Measurements from ENCODE around the gene RTBDN. TPM values are rescaled to one million over a fixed set of nuclear protein-coding genes. Genes with fewer than 3 reads are reported as not detected.

RTBDN gene
- total and polyA plus RNA-seq, 9 donors, result 0.06 to 0.24 TPM; not detected in 7

- H3K9me3 ChIP-seq (replicated peaks; ENCODE audit: control insufficient read depth, low read depth, low read length), result no peaks in the 10 kb centered on the region
Observed at GRCh38 chr19:12778905-12779161, 55.5 kb downstream of the RTBDN start.

GRCh38 chr19:12778017-12778904, 56.1 kb downstream of the RTBDN start:
- Histone ChIP-seq H3K4me3 (ENCODE audit: low read length) (peak overlapping the region; percentile 70), H3K4me1 (ENCODE audit: control insufficient read depth, insufficient read depth, low read length) (peaks cover 56% of the 10 kb centered on the region), H3K9me3 (replicated peaks; ENCODE audit: control insufficient read depth, low read depth, low read length) (no peaks in the 10 kb centered on the region), H3K27me3 (ENCODE audit: control insufficient read depth, insufficient read depth, low read length) (no peaks in the 10 kb centered on the region), H3K27ac (ENCODE audit: low read length) (peak overlapping the region; percentile 99), H3K36me3 (ENCODE audit: control insufficient read depth, insufficient read depth, low read length) (peaks cover 3% of the 10 kb centered on the region)
- DNase-seq, result peak; percentile 92
- WGBS (ENCODE audit: insufficient coverage), result 0% methylated on average over 19 of the region's 44 CpGs

More at GRCh38 chr19:12778905-12779161, 55.5 kb downstream of the RTBDN start:
- no peaks in the 10 kb centered on the region for H3K27me3 ChIP-seq (ENCODE audit: control insufficient read depth, insufficient read depth, low read length)
- H3K27ac ChIP-seq (ENCODE audit: low read length), result peak overlapping the region; percentile 99
- H3K4me3 ChIP-seq (ENCODE audit: low read length), result peak overlapping the region; percentile 70
- no peak for DNase-seq
- no peaks in the 10 kb centered on the region for H3K36me3 ChIP-seq (ENCODE audit: control insufficient read depth, insufficient read depth, low read length)
- H3K4me1 ChIP-seq (ENCODE audit: control insufficient read depth, insufficient read depth, low read length), result peaks cover 59% of the 10 kb centered on the region
- WGBS (ENCODE audit: insufficient coverage), result 3% methylated on average over 5 of the region's 6 CpGs

GRCh38 chr19:12777217-12778016, 57.0 kb downstream of the RTBDN start:
- 7% methylated on average over 29 of the region's 43 CpGs for WGBS (ENCODE audit: insufficient coverage)
- Histone ChIP-seq H3K9me3 (replicated peaks; ENCODE audit: control insufficient read depth, low read depth, low read length) (no peaks in the 10 kb centered on the region), H3K36me3 (ENCODE audit: control insufficient read depth, insufficient read depth, low read length) (peaks cover 3% of the 10 kb centered on the region), H3K4me3 (ENCODE audit: low read length) (peak overlapping the region; percentile 70), H3K27ac (ENCODE audit: low read length) (peak overlapping the region; percentile 99), H3K4me1 (ENCODE audit: control insufficient read depth, insufficient read depth, low read length) (peaks cover 54% of the 10 kb centered on the region), H3K27me3 (ENCODE audit: control insufficient read depth, insufficient read depth, low read length) (no peaks in the 10 kb centered on the region)
- peak; percentile 90 for DNase-seq

Other genes starting within 250 kb of the RTBDN start
- 4.8 TPM for gene ZNF490, start 223.8 kb downstream of the RTBDN start, total RNA-seq
- gene ZNF490, start 223.8 kb downstream of the RTBDN start, polyA plus RNA-seq (ENCODE audit: insufficient read depth in 1 of 8, insufficient read length in 8 of 8, low replicate concordance in 1 of 8), result 1 to 10 TPM; 1.6 to 3.9 (median 2.5) TPM
- gene ZNF791, start 223.7 kb downstream of the RTBDN start, total RNA-seq, result 12.3 TPM
- 10 to 100 TPM in 7 of 8 donors, 1 to 10 TPM in 1; 7.5 to 13.6 (median 11.7) TPM for gene ZNF791, start 223.7 kb downstream of the RTBDN start, polyA plus RNA-seq (ENCODE audit: insufficient read depth in 1 of 8, insufficient read length in 8 of 8, low replicate concordance in 1 of 8)
- 23.5 TPM for gene MAN2B1, start 167.8 kb downstream of the RTBDN start, total RNA-seq
- 10 to 100 TPM; 26.7 to 39.9 (median 31.9) TPM for gene MAN2B1, start 167.8 kb downstream of the RTBDN start, polyA plus RNA-seq (ENCODE audit: insufficient read depth in 1 of 8, insufficient read length in 8 of 8, low replicate concordance in 1 of 8)
- 6.8 TPM for gene WDR83, start 167.8 kb downstream of the RTBDN start, total RNA-seq
- 10 to 100 TPM in 6 of 8 donors, 1 to 10 TPM in 2; 8.8 to 16.0 (median 13.1) TPM for gene WDR83, start 167.8 kb downstream of the RTBDN start, polyA plus RNA-seq (ENCODE audit: insufficient read depth in 1 of 8, insufficient read length in 8 of 8, low replicate concordance in 1 of 8)
- gene DHPS, start 152.7 kb downstream of the RTBDN start, total RNA-seq, result 68.0 TPM
- gene DHPS, start 152.7 kb downstream of the RTBDN start, polyA plus RNA-seq (ENCODE audit: insufficient read depth in 1 of 8, insufficient read length in 8 of 8, low replicate concordance in 1 of 8), result 10 to 100 TPM; 55.2 to 73.4 (median 63.3) TPM
- gene GNG14, start 146.6 kb downstream of the RTBDN start, total RNA-seq, result not detected
- gene GNG14, start 146.6 kb downstream of the RTBDN start, polyA plus RNA-seq (ENCODE audit: insufficient read depth in 1 of 8, insufficient read length in 8 of 8, low replicate concordance in 1 of 8), result under 1 TPM in 1 of 8 donors, not detected in 7; 0.33 TPM
- 3.9 TPM for gene FBXW9, start 137.9 kb downstream of the RTBDN start, total RNA-seq
- 1 to 10 TPM; 4.1 to 5.7 (median 4.7) TPM for gene FBXW9, start 137.9 kb downstream of the RTBDN start, polyA plus RNA-seq (ENCODE audit: insufficient read depth in 1 of 8, insufficient read length in 8 of 8, low replicate concordance in 1 of 8)
- gene TNPO2, start 110.6 kb downstream of the RTBDN start, total RNA-seq, result 19.6 TPM
- 10 to 100 TPM; 45.9 to 68.6 (median 56.5) TPM for gene TNPO2, start 110.6 kb downstream of the RTBDN start, polyA plus RNA-seq (ENCODE audit: insufficient read depth in 1 of 8, insufficient read length in 8 of 8, low replicate concordance in 1 of 8)
- gene TRIR, start 99.9 kb downstream of the RTBDN start, total RNA-seq, result 208 TPM
- gene TRIR, start 99.9 kb downstream of the RTBDN start, polyA plus RNA-seq (ENCODE audit: insufficient read depth in 1 of 8, insufficient read length in 8 of 8, low replicate concordance in 1 of 8), result 100 to 1,000 TPM; 188 to 237 (median 203) TPM
- gene GET3, start 97.1 kb downstream of the RTBDN start, total RNA-seq, result 37.6 TPM
- gene GET3, start 97.1 kb downstream of the RTBDN start, polyA plus RNA-seq (ENCODE audit: insufficient read depth in 1 of 8, insufficient read length in 8 of 8, low replicate concordance in 1 of 8), result 10 to 100 TPM; 42.8 to 58.7 (median 51.6) TPM
- not detected for gene BEST2, start 82.8 kb downstream of the RTBDN start, total RNA-seq
- under 1 TPM in 2 of 8 donors, not detected in 6; 0.13 to 0.16 TPM for gene BEST2, start 82.8 kb downstream of the RTBDN start, polyA plus RNA-seq (ENCODE audit: insufficient read depth in 1 of 8, insufficient read length in 8 of 8, low replicate concordance in 1 of 8)
- gene HOOK2, start 59.0 kb downstream of the RTBDN start, total RNA-seq, result 19.1 TPM
- gene HOOK2, start 59.0 kb downstream of the RTBDN start, polyA plus RNA-seq (ENCODE audit: insufficient read depth in 1 of 8, insufficient read length in 8 of 8, low replicate concordance in 1 of 8), result 10 to 100 TPM; 13.1 to 40.8 (median 24.0) TPM
- 39.1 TPM for gene JUNB, start 43.1 kb downstream of the RTBDN start, total RNA-seq
- 100 to 1,000 TPM in 1 of 8 donors, 10 to 100 TPM in 7; 17.8 to 157 (median 66.9) TPM for gene JUNB, start 43.1 kb downstream of the RTBDN start, polyA plus RNA-seq (ENCODE audit: insufficient read depth in 1 of 8, insufficient read length in 8 of 8, low replicate concordance in 1 of 8)
- gene PRDX2, start 32.8 kb downstream of the RTBDN start, total RNA-seq, result 191 TPM
- 100 to 1,000 TPM; 143 to 189 (median 171) TPM for gene PRDX2, start 32.8 kb downstream of the RTBDN start, polyA plus RNA-seq (ENCODE audit: insufficient read depth in 1 of 8, insufficient read length in 8 of 8, low replicate concordance in 1 of 8)
- 5.1 TPM for gene THSD8, start 32.5 kb downstream of the RTBDN start, total RNA-seq
- gene THSD8, start 32.5 kb downstream of the RTBDN start, polyA plus RNA-seq (ENCODE audit: insufficient read depth in 1 of 8, insufficient read length in 8 of 8, low replicate concordance in 1 of 8), result 1 to 10 TPM in 7 of 8 donors, under 1 TPM in 1; 0.84 to 4.8 (median 2.9) TPM
- 12.6 TPM for gene RNASEH2A, start 28.0 kb downstream of the RTBDN start, total RNA-seq
- 10 to 100 TPM; 19.4 to 31.5 (median 23.3) TPM for gene RNASEH2A, start 28.0 kb downstream of the RTBDN start, polyA plus RNA-seq (ENCODE audit: insufficient read depth in 1 of 8, insufficient read length in 8 of 8, low replicate concordance in 1 of 8)
- 0.09 TPM for gene MAST1, start 3.9 kb upstream of the RTBDN start, total RNA-seq
- gene MAST1, start 3.9 kb upstream of the RTBDN start, polyA plus RNA-seq (ENCODE audit: insufficient read depth in 1 of 8, insufficient read length in 8 of 8, low replicate concordance in 1 of 8), result under 1 TPM; 0.23 to 0.90 (median 0.61) TPM
- gene DNASE2, start 46.9 kb upstream of the RTBDN start, total RNA-seq, result 7.7 TPM
- 10 to 100 TPM in 5 of 8 donors, 1 to 10 TPM in 3; 5.7 to 12.3 (median 10.1) TPM for gene DNASE2, start 46.9 kb upstream of the RTBDN start, polyA plus RNA-seq (ENCODE audit: insufficient read depth in 1 of 8, insufficient read length in 8 of 8, low replicate concordance in 1 of 8)
- 0.31 TPM for gene KLF1, start 52.6 kb upstream of the RTBDN start, total RNA-seq
- 1 to 10 TPM in 4 of 8 donors, under 1 TPM in 4; 0.32 to 1.5 (median 1.0) TPM for gene KLF1, start 52.6 kb upstream of the RTBDN start, polyA plus RNA-seq (ENCODE audit: insufficient read depth in 1 of 8, insufficient read length in 8 of 8, low replicate concordance in 1 of 8)
- 16.8 TPM for gene GCDH, start 56.6 kb upstream of the RTBDN start, total RNA-seq
- gene GCDH, start 56.6 kb upstream of the RTBDN start, polyA plus RNA-seq (ENCODE audit: insufficient read depth in 1 of 8, insufficient read length in 8 of 8, low replicate concordance in 1 of 8), result 10 to 100 TPM; 20.2 to 43.3 (median 29.3) TPM
- gene SYCE2, start 84.7 kb upstream of the RTBDN start, total RNA-seq, result 0.40 TPM
- gene SYCE2, start 84.7 kb upstream of the RTBDN start, polyA plus RNA-seq (ENCODE audit: insufficient read depth in 1 of 8, insufficient read length in 8 of 8, low replicate concordance in 1 of 8), result 1 to 10 TPM; 1.5 to 3.4 (median 2.5) TPM
- gene FARSA, start 99.1 kb upstream of the RTBDN start, total RNA-seq, result 32.5 TPM
- 10 to 100 TPM; 38.1 to 48.8 (median 44.7) TPM for gene FARSA, start 99.1 kb upstream of the RTBDN start, polyA plus RNA-seq (ENCODE audit: insufficient read depth in 1 of 8, insufficient read length in 8 of 8, low replicate concordance in 1 of 8)
- 401 TPM for gene CALR, start 104.0 kb upstream of the RTBDN start, total RNA-seq
- 100 to 1,000 TPM; 380 to 643 (median 446) TPM for gene CALR, start 104.0 kb upstream of the RTBDN start, polyA plus RNA-seq (ENCODE audit: insufficient read depth in 1 of 8, insufficient read length in 8 of 8, low replicate concordance in 1 of 8)
- 92.7 TPM for gene RAD23A, start 111.3 kb upstream of the RTBDN start, total RNA-seq
- 100 to 1,000 TPM in 7 of 8 donors, 10 to 100 TPM in 1; 98.5 to 136 (median 125) TPM for gene RAD23A, start 111.3 kb upstream of the RTBDN start, polyA plus RNA-seq (ENCODE audit: insufficient read depth in 1 of 8, insufficient read length in 8 of 8, low replicate concordance in 1 of 8)
- 24.4 TPM for gene GADD45GIP1, start 122.6 kb upstream of the RTBDN start, total RNA-seq
- 10 to 100 TPM; 40.2 to 63.6 (median 49.2) TPM for gene GADD45GIP1, start 122.6 kb upstream of the RTBDN start, polyA plus RNA-seq (ENCODE audit: insufficient read depth in 1 of 8, insufficient read length in 8 of 8, low replicate concordance in 1 of 8)
- gene DAND5, start 135.0 kb upstream of the RTBDN start, total RNA-seq, result 0.04 TPM
- gene DAND5, start 135.0 kb upstream of the RTBDN start, polyA plus RNA-seq (ENCODE audit: insufficient read depth in 1 of 8, insufficient read length in 8 of 8, low replicate concordance in 1 of 8), result under 1 TPM in 6 of 8 donors, not detected in 2; 0.07 to 0.23 (median 0.18) TPM
- 38.1 TPM for gene NFIX, start 160.9 kb upstream of the RTBDN start, total RNA-seq
- 100 to 1,000 TPM in 6 of 8 donors, 10 to 100 TPM in 2; 82.6 to 140 (median 113) TPM for gene NFIX, start 160.9 kb upstream of the RTBDN start, polyA plus RNA-seq (ENCODE audit: insufficient read depth in 1 of 8, insufficient read length in 8 of 8, low replicate concordance in 1 of 8)